NT2/D1 (cell line): ENCODE results near the gene RASL10B.

Experiments
- YY1 ChIP-seq: IDR thresholded peaks from 2 replicates; pipeline ENCODE4 v1.6.1; 2011; ENCODE audit not compliant: insufficient read length, insufficient read depth
- ZNF274 ChIP-seq: IDR thresholded peaks from 2 replicates; pipeline ENCODE4 v1.6.1; 2011; ENCODE audit warnings: mild to moderate bottlenecking, low read depth, low read length

- TF ChIP-seq YY1 (no peak), ZNF274 (no peak)
Measured at GRCh38 chr17:35715416-35715815, 16.0 kb upstream of the RASL10B start.
